ENCODE data around the gene SAMD5.

The SAMD5 gene

GRCh38 chr6:147586044-147586443 is 77.6 kb downstream of the SAMD5 start:
- WGBS, result 100% methylated on average over 3 of the region's 4 CpGs
- H2BK5ac ChIP-seq (ENCODE audit: low read depth, low read length, poor library complexity, severe bottlenecking), result no peak overlapping the region
- no peak overlapping the region for H3K9ac ChIP-seq (ENCODE audit: low read length)
- H2AFZ ChIP-seq (ENCODE audit: low read depth, low read length), result no peak overlapping the region
- H3K14ac ChIP-seq (ENCODE audit: low read length in 2 of 2), result no peak overlapping the region
- no peak overlapping the region for H2BK15ac ChIP-seq (ENCODE audit: low read depth, poor library complexity, severe bottlenecking)
- H3K9me3 ChIP-seq (ENCODE audit: control insufficient read depth, low read length), result no peaks in the 10 kb centered on the region
- H2BK120ac ChIP-seq (ENCODE audit: low read depth, low read length), result no peak overlapping the region
- DNase-seq, result no peak
- no peak overlapping the region for H2AK5ac ChIP-seq (ENCODE audit: low read length, severe bottlenecking)
- no peak overlapping the region for H3K18ac ChIP-seq (ENCODE audit: low read depth in 1 of 2, low read length in 2 of 2)
- no peaks in the 10 kb centered on the region for H3K27me3 ChIP-seq (ENCODE audit: control insufficient read depth in 1 of 2, insufficient read depth in 1 of 2, low read length in 2 of 2)
- H3K36me3 ChIP-seq (ENCODE audit: control insufficient read depth in 1 of 2, insufficient read depth in 2 of 2, low read depth in 1 of 2, low read length in 2 of 2), result no peaks in the 10 kb centered on the region
- H3K23ac ChIP-seq (ENCODE audit: low read length in 2 of 2), result no peak overlapping the region
- no peak overlapping the region for H3K4ac ChIP-seq (ENCODE audit: low read depth in 1 of 2, low read length in 2 of 2)
- no peaks in the 10 kb centered on the region for H3K4me1 ChIP-seq (ENCODE audit: control insufficient read depth, insufficient read depth, low read depth, low read length)
- H3K79me1 ChIP-seq (replicated peaks; ENCODE audit: low read length, poor library complexity, severe bottlenecking), result no peaks in the 10 kb centered on the region
- H3K4me2 ChIP-seq (ENCODE audit: low read length, poor library complexity, severe bottlenecking), result no peak overlapping the region
- no peak overlapping the region for H3K4me3 ChIP-seq (ENCODE audit: insufficient read depth in 1 of 2, low read depth in 1 of 2, low read length in 2 of 2)
- H4K91ac ChIP-seq (ENCODE audit: low read length), result no peak overlapping the region
- no peak overlapping the region for H3K27ac ChIP-seq (ENCODE audit: low read length, poor library complexity, severe bottlenecking)
- no peak overlapping the region for H2BK12ac ChIP-seq (ENCODE audit: low read length in 2 of 2)
- H4K8ac ChIP-seq (ENCODE audit: low read length), result no peak overlapping the region

- no peak overlapping the region for H3K4me2 ChIP-seq (ENCODE audit: low read length, poor library complexity, severe bottlenecking)
- H4K8ac ChIP-seq (ENCODE audit: low read length), result no peak overlapping the region
- H3K79me1 ChIP-seq (replicated peaks; ENCODE audit: low read length, poor library complexity, severe bottlenecking), result no peaks in the 10 kb centered on the region
- H3K36me3 ChIP-seq (ENCODE audit: control insufficient read depth in 1 of 2, insufficient read depth in 2 of 2, low read depth in 1 of 2, low read length in 2 of 2), result no peaks in the 10 kb centered on the region
- no peak for DNase-seq
- H2AK5ac ChIP-seq (ENCODE audit: low read length, severe bottlenecking), result no peak overlapping the region
- H3K4me1 ChIP-seq (ENCODE audit: control insufficient read depth, insufficient read depth, low read depth, low read length), result no peaks in the 10 kb centered on the region
- H3K14ac ChIP-seq (ENCODE audit: low read length in 2 of 2), result no peak overlapping the region
- no peak overlapping the region for H3K4me3 ChIP-seq (ENCODE audit: insufficient read depth in 1 of 2, low read depth in 1 of 2, low read length in 2 of 2)
- H2AFZ ChIP-seq (ENCODE audit: low read depth, low read length), result no peak overlapping the region
- H3K18ac ChIP-seq (ENCODE audit: low read depth in 1 of 2, low read length in 2 of 2), result no peak overlapping the region
- no peak overlapping the region for H3K27ac ChIP-seq (ENCODE audit: low read length, poor library complexity, severe bottlenecking)
- H2BK5ac ChIP-seq (ENCODE audit: low read depth, low read length, poor library complexity, severe bottlenecking), result no peak overlapping the region
- H2BK120ac ChIP-seq (ENCODE audit: low read depth, low read length), result no peak overlapping the region
- H3K4ac ChIP-seq (ENCODE audit: low read depth in 1 of 2, low read length in 2 of 2), result no peak overlapping the region
- H3K27me3 ChIP-seq (ENCODE audit: control insufficient read depth in 1 of 2, insufficient read depth in 1 of 2, low read length in 2 of 2), result no peaks in the 10 kb centered on the region
- no peak overlapping the region for H2BK15ac ChIP-seq (ENCODE audit: low read depth, poor library complexity, severe bottlenecking)
- no peak overlapping the region for H3K9ac ChIP-seq (ENCODE audit: low read length)
- WGBS, result 100% methylated on average over 1 of the region's 3 CpGs
- H3K9me3 ChIP-seq (ENCODE audit: control insufficient read depth, low read length), result peaks cover 2% of the 10 kb centered on the region
- no peak overlapping the region for H3K23ac ChIP-seq (ENCODE audit: low read length in 2 of 2)
- no peak overlapping the region for H4K91ac ChIP-seq (ENCODE audit: low read length)
- H2BK12ac ChIP-seq (ENCODE audit: low read length in 2 of 2), result no peak overlapping the region
Measured at GRCh38 chr6:147587907-147588306, 79.4 kb downstream of the SAMD5 start.

- Histone ChIP-seq H3K9me3 (ENCODE audit: control insufficient read depth, low read length) (peaks cover 2% of the 10 kb centered on the region), H3K27me3 (ENCODE audit: control insufficient read depth in 1 of 2, insufficient read depth in 1 of 2, low read length in 2 of 2) (no peaks in the 10 kb centered on the region), H3K27ac (ENCODE audit: low read length, poor library complexity, severe bottlenecking) (no peak overlapping the region), H2BK5ac (ENCODE audit: low read depth, low read length, poor library complexity, severe bottlenecking) (no peak overlapping the region), H3K4ac (ENCODE audit: low read depth in 1 of 2, low read length in 2 of 2) (no peak overlapping the region), H2BK12ac (ENCODE audit: low read length in 2 of 2) (no peak overlapping the region), H3K23ac (ENCODE audit: low read length in 2 of 2) (no peak overlapping the region), H3K36me3 (ENCODE audit: control insufficient read depth in 1 of 2, insufficient read depth in 2 of 2, low read depth in 1 of 2, low read length in 2 of 2) (no peaks in the 10 kb centered on the region), H2BK120ac (ENCODE audit: low read depth, low read length) (no peak overlapping the region), H3K9ac (ENCODE audit: low read length) (no peak overlapping the region), H3K79me1 (replicated peaks; ENCODE audit: low read length, poor library complexity, severe bottlenecking) (no peaks in the 10 kb centered on the region), H2AK5ac (ENCODE audit: low read length, severe bottlenecking) (no peak overlapping the region), H3K14ac (ENCODE audit: low read length in 2 of 2) (no peak overlapping the region), H3K4me1 (ENCODE audit: control insufficient read depth, insufficient read depth, low read depth, low read length) (no peaks in the 10 kb centered on the region), H2BK15ac (ENCODE audit: low read depth, poor library complexity, severe bottlenecking) (no peak overlapping the region), H2AFZ (ENCODE audit: low read depth, low read length) (no peak overlapping the region), H3K4me2 (ENCODE audit: low read length, poor library complexity, severe bottlenecking) (no peak overlapping the region), H3K18ac (ENCODE audit: low read depth in 1 of 2, low read length in 2 of 2) (no peak overlapping the region), H4K91ac (ENCODE audit: low read length) (no peak overlapping the region), H3K4me3 (ENCODE audit: insufficient read depth in 1 of 2, low read depth in 1 of 2, low read length in 2 of 2) (no peak overlapping the region), H4K8ac (ENCODE audit: low read length) (no peak overlapping the region)
- DNase-seq, result no peak
- 95% methylated on average over 4 of the region's 6 CpGs for WGBS
Measured at GRCh38 chr6:147588469-147588868, 80.0 kb downstream of the SAMD5 start.

- Histone ChIP-seq H3K4ac (ENCODE audit: low read depth in 1 of 2, low read length in 2 of 2) (no peak overlapping the region), H3K27ac (ENCODE audit: low read length, poor library complexity, severe bottlenecking) (no peak overlapping the region), H3K14ac (ENCODE audit: low read length in 2 of 2) (no peak overlapping the region), H3K36me3 (ENCODE audit: control insufficient read depth in 1 of 2, insufficient read depth in 2 of 2, low read depth in 1 of 2, low read length in 2 of 2) (no peaks in the 10 kb centered on the region), H2AK5ac (ENCODE audit: low read length, severe bottlenecking) (no peak overlapping the region), H3K4me3 (ENCODE audit: insufficient read depth in 1 of 2, low read depth in 1 of 2, low read length in 2 of 2) (no peak overlapping the region), H3K18ac (ENCODE audit: low read depth in 1 of 2, low read length in 2 of 2) (no peak overlapping the region), H4K8ac (ENCODE audit: low read length) (no peak overlapping the region), H3K23ac (ENCODE audit: low read length in 2 of 2) (no peak overlapping the region), H3K9me3 (ENCODE audit: control insufficient read depth, low read length) (peaks cover 2% of the 10 kb centered on the region), H2AFZ (ENCODE audit: low read depth, low read length) (no peak overlapping the region), H3K9ac (ENCODE audit: low read length) (no peak overlapping the region), H2BK15ac (ENCODE audit: low read depth, poor library complexity, severe bottlenecking) (no peak overlapping the region), H3K79me1 (replicated peaks; ENCODE audit: low read length, poor library complexity, severe bottlenecking) (no peaks in the 10 kb centered on the region), H4K91ac (ENCODE audit: low read length) (no peak overlapping the region), H2BK120ac (ENCODE audit: low read depth, low read length) (no peak overlapping the region), H3K4me1 (ENCODE audit: control insufficient read depth, insufficient read depth, low read depth, low read length) (no peaks in the 10 kb centered on the region), H2BK5ac (ENCODE audit: low read depth, low read length, poor library complexity, severe bottlenecking) (no peak overlapping the region), H2BK12ac (ENCODE audit: low read length in 2 of 2) (no peak overlapping the region), H3K4me2 (ENCODE audit: low read length, poor library complexity, severe bottlenecking) (no peak overlapping the region), H3K27me3 (ENCODE audit: control insufficient read depth in 1 of 2, insufficient read depth in 1 of 2, low read length in 2 of 2) (no peaks in the 10 kb centered on the region)
- 38% methylated on average over 1 of the region's 1 CpG for WGBS
- DNase-seq, result no peak
Measured at GRCh38 chr6:147589739-147590250, 81.3 kb downstream of the SAMD5 start.
